ENCODE measurements around the gene NFIX. TPM values are rescaled to one million over a fixed set of nuclear protein-coding genes. Genes with fewer than 3 reads are reported as not detected.

The NFIX gene
- total and polyA plus RNA-seq, 9 of the 15 experiments (the other 6 are each of a cell fraction or from before 2014, with no cell fraction given): 0.28 to 26.8 (median 5.4) TPM

GRCh38 chr19:13102416-13102665 is 107.1 kb downstream of the NFIX start (continued):
- TF ChIP-seq, protein P1, sequence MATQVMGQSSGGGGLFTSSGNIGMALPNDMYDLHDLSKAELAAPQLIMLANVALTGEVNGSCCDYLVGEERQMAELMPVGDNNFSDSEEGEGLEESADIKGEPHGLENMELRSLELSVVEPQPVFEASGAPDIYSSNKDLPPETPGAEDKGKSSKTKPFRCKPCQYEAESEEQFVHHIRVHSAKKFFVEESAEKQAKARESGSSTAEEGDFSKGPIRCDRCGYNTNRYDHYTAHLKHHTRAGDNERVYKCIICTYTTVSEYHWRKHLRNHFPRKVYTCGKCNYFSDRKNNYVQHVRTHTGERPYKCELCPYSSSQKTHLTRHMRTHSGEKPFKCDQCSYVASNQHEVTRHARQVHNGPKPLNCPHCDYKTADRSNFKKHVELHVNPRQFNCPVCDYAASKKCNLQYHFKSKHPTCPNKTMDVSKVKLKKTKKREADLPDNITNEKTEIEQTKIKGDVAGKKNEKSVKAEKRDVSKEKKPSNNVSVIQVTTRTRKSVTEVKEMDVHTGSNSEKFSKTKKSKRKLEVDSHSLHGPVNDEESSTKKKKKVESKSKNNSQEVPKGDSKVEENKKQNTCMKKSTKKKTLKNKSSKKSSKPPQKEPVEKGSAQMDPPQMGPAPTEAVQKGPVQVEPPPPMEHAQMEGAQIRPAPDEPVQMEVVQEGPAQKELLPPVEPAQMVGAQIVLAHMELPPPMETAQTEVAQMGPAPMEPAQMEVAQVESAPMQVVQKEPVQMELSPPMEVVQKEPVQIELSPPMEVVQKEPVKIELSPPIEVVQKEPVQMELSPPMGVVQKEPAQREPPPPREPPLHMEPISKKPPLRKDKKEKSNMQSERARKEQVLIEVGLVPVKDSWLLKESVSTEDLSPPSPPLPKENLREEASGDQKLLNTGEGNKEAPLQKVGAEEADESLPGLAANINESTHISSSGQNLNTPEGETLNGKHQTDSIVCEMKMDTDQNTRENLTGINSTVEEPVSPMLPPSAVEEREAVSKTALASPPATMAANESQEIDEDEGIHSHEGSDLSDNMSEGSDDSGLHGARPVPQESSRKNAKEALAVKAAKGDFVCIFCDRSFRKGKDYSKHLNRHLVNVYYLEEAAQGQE (IDR thresholded peaks at IDR 0.05; ENCODE audit: borderline replicate concordance): no peak
- TF ChIP-seq, protein P1 (CRISPR knock-in tag; IDR thresholded peaks at IDR 0.05; ENCODE audit: low read depth): peak; percentile 70; the same call in 1 of the 2 replicates
- TF ChIP-seq PRPF4 (IDR thresholded peaks at IDR 0.05; ENCODE audit: insufficient read depth, low read depth, low read length, poor library complexity, severe bottlenecking) (no peak), BACH1 (tag; IDR thresholded peaks at IDR 0.05) (no peak), FOXO4 (CRISPR knock-in tag; IDR thresholded peaks at IDR 0.05) (no peak), MLX (CRISPR knock-in tag; conservative IDR thresholded peaks at IDR 0.05) (0 out of 4 replicates have a peak, but pooled peaks of 1 of the 2 experiments have one; percentile 12), ZNF140 (CRISPR knock-in tag; IDR thresholded peaks at IDR 0.05) (no peak), MAFF (IDR thresholded peaks at IDR 0.05; ENCODE audit: low read length) (no peak), ATF1 (CRISPR knock-in tag; IDR thresholded peaks at IDR 0.05) (no peak), ATF1 (tag; IDR thresholded peaks at IDR 0.05) (no peak), FOXA3 (CRISPR knock-in tag; conservative IDR thresholded peaks at IDR 0.05 in 1 of 2, IDR thresholded peaks at IDR 0.05 in 1 of 2) (0 out of 4 replicates have a peak, but pooled peaks of 1 of the 2 experiments have one; percentile 5), PHF8 (IDR thresholded peaks at IDR 0.05; ENCODE audit: borderline replicate concordance, low read length) (peak; percentile 77; the same call in 1 of the 2 replicates), CREM (IDR thresholded peaks at IDR 0.05; ENCODE audit: low read depth) (no peak), SOX6 (IDR thresholded peaks at IDR 0.05) (no peak), GATAD2A (IDR thresholded peaks at IDR 0.05) (no peak), ZNF12 (CRISPR knock-in tag; IDR thresholded peaks at IDR 0.05) (peak; percentile 21; the same call in 1 of the 2 replicates), COPS2 (conservative IDR thresholded peaks at IDR 0.05) (no peak), HMG20A (CRISPR knock-in tag; conservative IDR thresholded peaks at IDR 0.05) (no peak), HDAC1 (IDR thresholded peaks at IDR 0.05) (no peak), SP2 (IDR thresholded peaks at IDR 0.05; ENCODE audit: extremely low read depth, low read depth, low read length, poor library complexity, severe bottlenecking) (no peak), ZNF3 (CRISPR knock-in tag; IDR thresholded peaks at IDR 0.05) (no peak), PURB (CRISPR knock-in tag; IDR thresholded peaks at IDR 0.05; ENCODE audit: low read depth) (no peak)
